ENCODE measurements around the gene GABRQ.
"Not testable (repeated sequence)": the region's sequence is repeated elsewhere in the genome, so short reads cannot be mapped to it uniquely, and the experiment has no call there.

- not testable (repeated sequence) for TF ChIP-seq ZNF382 (CRISPR knock-in tag; IDR thresholded peaks at IDR 0.05; ENCODE audit: borderline replicate concordance); ELF4 (CRISPR knock-in tag; IDR thresholded peaks at IDR 0.05; ENCODE audit: borderline replicate concordance); NPAS2 (CRISPR knock-in tag; IDR thresholded peaks at IDR 0.05; ENCODE audit: borderline replicate concordance); JUN (CRISPR knock-in tag; IDR thresholded peaks at IDR 0.05); KAT8 (CRISPR knock-in tag; IDR thresholded peaks at IDR 0.05); SUZ12 (IDR thresholded peaks at IDR 0.05; ENCODE audit: low read depth, low read length); SP2 (CRISPR knock-in tag; IDR thresholded peaks at IDR 0.05); PHF8 (CRISPR knock-in tag; IDR thresholded peaks at IDR 0.05); ZNF430 (CRISPR knock-in tag; IDR thresholded peaks at IDR 0.05); ZNF687 (CRISPR knock-in tag; IDR thresholded peaks at IDR 0.05)
These were observed 43.3 kb downstream of the GABRQ start for GRCh38 chrX:152681012-152681411.
